ENCODE data around the gene CD7. TPM values are rescaled to one million over a fixed set of nuclear protein-coding genes. Genes with fewer than 3 reads are reported as not detected.

Gene CD7
- total RNA-seq, 4 donors from 2014 or later = 3.0 to 4.4 (median 4.1) TPM

DNA sequence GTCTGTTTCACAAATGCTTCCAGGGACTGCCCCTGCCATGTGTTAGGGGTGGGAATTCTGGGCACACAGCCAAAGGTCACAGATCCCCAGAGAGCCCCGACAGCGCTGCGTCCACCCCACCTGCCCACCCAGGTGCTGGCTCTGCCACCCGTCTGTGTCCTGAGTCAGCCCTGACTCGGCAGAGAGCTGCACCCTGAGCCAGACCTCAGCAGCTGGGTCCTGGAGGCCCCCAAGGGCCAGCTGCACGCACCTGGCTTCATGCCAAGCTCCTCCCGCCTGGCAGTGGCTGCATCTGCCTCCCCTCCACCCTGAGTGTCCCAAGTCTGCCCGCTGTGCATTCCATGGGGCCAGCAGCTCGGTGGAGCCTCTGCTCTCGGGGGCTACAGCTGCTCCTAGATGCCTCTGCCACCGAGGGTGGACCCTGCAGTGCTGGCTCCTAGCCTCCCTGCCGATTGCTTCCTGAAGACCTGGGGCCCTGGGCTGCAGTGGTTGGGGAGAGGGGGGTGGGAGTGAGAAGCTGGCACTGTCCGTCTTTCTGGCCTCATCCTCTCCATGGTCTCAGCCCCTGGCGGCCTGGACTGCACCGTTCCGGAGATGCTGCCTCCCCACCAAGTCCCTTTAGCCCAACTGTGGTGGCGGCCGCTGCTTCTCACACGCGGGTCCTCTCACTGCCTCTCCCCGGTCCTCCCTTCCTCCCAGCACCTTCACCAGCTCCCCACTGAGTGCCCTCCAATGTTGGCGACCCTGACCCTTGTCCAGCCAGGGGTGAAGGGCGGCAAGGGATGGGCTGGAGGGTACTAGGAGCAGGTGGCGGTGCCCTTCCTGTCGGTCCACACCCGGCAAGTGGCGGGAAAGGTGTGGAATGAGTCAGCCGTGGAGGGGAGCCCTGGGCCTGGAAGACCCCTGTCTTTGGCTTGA is 13.2 kb upstream of the CD7 start:
- no peak overlapping the region for H3K4me3 ChIP-seq
- peaks cover 0 to 83% (median 0%) of the 10 kb centered on the region in 4 donors for H3K27me3 ChIP-seq
- DNase-seq = no peak
- no peak overlapping the region for H3K27ac ChIP-seq
- 34 to 82% methylated on average over 7 to 13 of the region's 28 CpGs for WGBS, 2 donors
- H3K9me3 ChIP-seq = no peaks in the 10 kb centered on the region
- intact Hi-C loops (cut with DNase I) = no loop called here
- TF ChIP-seq POLR2A (IDR thresholded peaks at IDR 0.05) = no peak
- TF ChIP-seq, protein P1, sequence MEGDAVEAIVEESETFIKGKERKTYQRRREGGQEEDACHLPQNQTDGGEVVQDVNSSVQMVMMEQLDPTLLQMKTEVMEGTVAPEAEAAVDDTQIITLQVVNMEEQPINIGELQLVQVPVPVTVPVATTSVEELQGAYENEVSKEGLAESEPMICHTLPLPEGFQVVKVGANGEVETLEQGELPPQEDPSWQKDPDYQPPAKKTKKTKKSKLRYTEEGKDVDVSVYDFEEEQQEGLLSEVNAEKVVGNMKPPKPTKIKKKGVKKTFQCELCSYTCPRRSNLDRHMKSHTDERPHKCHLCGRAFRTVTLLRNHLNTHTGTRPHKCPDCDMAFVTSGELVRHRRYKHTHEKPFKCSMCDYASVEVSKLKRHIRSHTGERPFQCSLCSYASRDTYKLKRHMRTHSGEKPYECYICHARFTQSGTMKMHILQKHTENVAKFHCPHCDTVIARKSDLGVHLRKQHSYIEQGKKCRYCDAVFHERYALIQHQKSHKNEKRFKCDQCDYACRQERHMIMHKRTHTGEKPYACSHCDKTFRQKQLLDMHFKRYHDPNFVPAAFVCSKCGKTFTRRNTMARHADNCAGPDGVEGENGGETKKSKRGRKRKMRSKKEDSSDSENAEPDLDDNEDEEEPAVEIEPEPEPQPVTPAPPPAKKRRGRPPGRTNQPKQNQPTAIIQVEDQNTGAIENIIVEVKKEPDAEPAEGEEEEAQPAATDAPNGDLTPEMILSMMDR (IDR thresholded peaks at IDR 0.05) = no peak
- H3K4me1 ChIP-seq = peaks cover 27 to 75% (median 51%) of the 10 kb centered on the region in 3 donors
- H3K36me3 ChIP-seq = no peaks in the 10 kb centered on the region

- H3K9me3 ChIP-seq = no peaks in the 10 kb centered on the region
- H3K4me1 ChIP-seq = peaks cover 22 to 73% (median 43%) of the 10 kb centered on the region in 3 donors
- TF ChIP-seq, protein P1 (IDR thresholded peaks at IDR 0.05) = no peak
- no peak for TF ChIP-seq POLR2A (IDR thresholded peaks at IDR 0.05)
- WGBS, 2 donors = 95 to 100% methylated on average over 5 to 6 of the region's 19 CpGs
- DNase-seq = no peak
- no peak overlapping the region for H3K27ac ChIP-seq
- intact Hi-C loops (cut with DNase I) = no loop called here
- no peaks in the 10 kb centered on the region for H3K36me3 ChIP-seq
- H3K4me3 ChIP-seq = no peak overlapping the region
- peaks cover 0 to 88% (median 0%) of the 10 kb centered on the region in 4 donors for H3K27me3 ChIP-seq
Observed at GRCh38 chr17:82329683-82330321, 12.4 kb upstream of the CD7 start.

GRCh38 chr17:82328994-82329507 is 11.6 kb upstream of the CD7 start:
- Histone ChIP-seq H3K36me3 (no peaks in the 10 kb centered on the region), H3K9me3 (no peaks in the 10 kb centered on the region), H3K4me1 (peaks cover 15 to 72% (median 35%) of the 10 kb centered on the region in 3 donors), H3K27me3 (peaks cover 0 to 87% (median 0%) of the 10 kb centered on the region in 4 donors), H3K4me3 (no peak overlapping the region), H3K27ac (no peak overlapping the region)
- WGBS, 2 donors = 84 to 85% methylated on average over 9 to 15 of the region's 15 CpGs
- intact Hi-C loops (cut with DNase I) = no loop called here
- no peak for DNase-seq
- no peak for TF ChIP-seq POLR2A (IDR thresholded peaks at IDR 0.05)
- TF ChIP-seq, protein P1 (IDR thresholded peaks at IDR 0.05) = no peak

GRCh38 chr17:82328141-82328993 is 11.0 kb upstream of the CD7 start:
- no peaks in the 10 kb centered on the region for H3K9me3 ChIP-seq
- H3K4me1 ChIP-seq = peaks cover 9 to 65% (median 31%) of the 10 kb centered on the region in 3 donors
- TF ChIP-seq, protein P1 (IDR thresholded peaks at IDR 0.05) = no peak
- TF ChIP-seq POLR2A (IDR thresholded peaks at IDR 0.05) = no peak
- intact Hi-C loops (cut with DNase I) = no loop called here
- WGBS, 2 donors = 60 to 78% methylated on average over 1 to 13 of the region's 28 CpGs
- DNase-seq = no peak
- H3K27me3 ChIP-seq = peaks cover 0 to 87% (median 0%) of the 10 kb centered on the region in 4 donors
- no peak overlapping the region for H3K4me3 ChIP-seq
- no peak overlapping the region for H3K27ac ChIP-seq
- no peaks in the 10 kb centered on the region for H3K36me3 ChIP-seq

Data from esophagus squamous epithelium (tissue), 5 donors.